ENCODE data around the gene PARK7. TPM values are rescaled to one million over a fixed set of nuclear protein-coding genes. Genes with fewer than 3 reads are reported as not detected.
"Not testable (repeated sequence)": the region's sequence is repeated elsewhere in the genome, so short reads cannot be mapped to it uniquely, and the experiment has no call there.

Gene PARK7
- total RNA-seq, 2 experiments from 2014 or later = 294 to 390 TPM

DNA sequence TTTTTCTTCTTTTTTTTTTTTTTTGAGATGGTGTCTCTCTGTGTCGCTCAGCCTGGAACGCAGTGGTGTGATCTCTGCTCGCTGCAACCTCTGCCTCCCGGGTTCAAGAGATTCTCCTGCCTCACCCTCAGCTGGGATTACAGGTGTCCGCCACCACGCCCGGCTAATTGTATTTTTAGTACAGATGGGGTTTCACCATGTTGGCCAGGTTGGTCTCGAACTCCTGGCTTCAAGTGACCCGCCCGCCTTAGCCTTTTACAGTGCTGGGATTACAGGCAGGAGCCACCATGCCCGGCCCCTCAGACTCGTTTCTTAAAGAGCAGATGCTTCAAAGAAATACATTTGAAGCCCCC, 1.8 kb downstream of the PARK7 start:
- intact Hi-C loops (cut with DNase I, micrococcal nuclease) = loop anchor here (5.0 to 10.0 kb wide), 4 partner anchors 181 to 1359 kb away; partner anchors contain the start of genes KLHL21 (in 1 of the 2), PER3 (in 1 of the 2) and RERE (in 1 of the 2)
- POLR2A ChIA-PET; DNase-seq; H3K9me3 Mint-ChIP-seq (ENCODE audit: low read depth); ATAC-seq; H3K27me3 Mint-ChIP-seq: not testable (repeated sequence)
- H3K4me1 Mint-ChIP-seq = peaks cover 54% of the 10 kb centered on the region
- peak overlapping the region; percentile 100 for H3K4me3 Mint-ChIP-seq
- peaks cover 52% of the 10 kb centered on the region for H3K36me3 Mint-ChIP-seq (ENCODE audit: low read depth)
- CTCF ChIA-PET = interaction anchor here (0.6 to 3.5 kb wide), 5 partner anchors 12 to 210 kb away, joined by 3 to 21 read pairs (median 4); partner anchors contain the start of gene TNFRSF9
- peak overlapping the region; percentile 84 for H3K27ac Mint-ChIP-seq

DNA sequence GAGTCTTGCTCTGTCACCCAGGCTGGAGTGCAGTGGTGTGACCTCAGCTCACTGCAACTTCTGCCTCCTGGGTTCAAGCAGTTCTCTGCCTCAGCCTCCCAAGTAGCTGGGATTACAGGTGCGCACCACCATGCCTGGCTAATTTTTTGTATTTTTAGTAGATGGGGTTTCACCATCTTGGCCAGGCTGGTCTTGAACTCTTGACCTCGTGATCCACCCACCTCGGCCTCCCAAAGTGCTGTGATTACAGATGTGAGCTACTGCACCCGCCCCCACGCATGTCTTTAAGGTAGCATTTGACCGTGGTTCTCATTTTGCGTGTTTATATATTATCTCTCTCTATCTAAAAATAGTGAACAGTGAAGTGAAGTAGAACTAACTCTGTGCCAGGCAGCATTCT, 2.3 kb downstream of the PARK7 start:
- ATAC-seq; POLR2A ChIA-PET; H3K27me3 Mint-ChIP-seq; H3K9me3 Mint-ChIP-seq (ENCODE audit: low read depth); DNase-seq: not testable (repeated sequence)
- Mint-ChIP-seq H3K4me3 (peak overlapping the region; percentile 100), H3K36me3 (ENCODE audit: low read depth) (peaks cover 53% of the 10 kb centered on the region), H3K4me1 (peaks cover 54% of the 10 kb centered on the region), H3K27ac (peak overlapping the region; percentile 84)
- CTCF ChIA-PET = interaction anchor here (3.5 kb wide), 1 partner anchor 11 kb away, joined by 21 read pairs; no protein-coding TSS in a partner anchor
- intact Hi-C loops (cut with DNase I, micrococcal nuclease) = loop anchor here (5.0 to 10.0 kb wide), 4 partner anchors 182 to 1359 kb away; partner anchors contain the start of genes KLHL21 (in 1 of the 2), PER3 (in 1 of the 2) and RERE (in 1 of the 2)

DNA sequence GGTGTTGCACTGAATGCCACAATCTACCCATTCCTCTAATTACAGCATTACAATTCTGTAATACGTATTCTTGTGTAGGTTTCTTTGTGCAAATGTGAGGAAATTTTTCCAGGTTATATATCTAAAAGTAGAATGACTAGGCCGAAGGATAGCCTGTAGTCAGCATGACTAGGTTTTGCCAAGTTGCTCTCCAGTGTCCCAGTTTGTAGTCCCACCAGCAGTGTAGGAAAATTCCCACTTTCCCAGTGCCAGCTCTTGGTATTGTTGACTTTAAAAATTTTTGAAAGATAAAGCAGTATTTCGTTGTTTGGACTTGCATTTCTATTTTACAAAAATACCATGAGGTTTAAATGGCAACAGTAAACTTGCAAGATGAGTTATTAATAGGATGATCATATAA, 3.0 kb downstream of the PARK7 start:
- POLR2A ChIA-PET = interaction anchor here (0.6 kb wide), 1 partner anchor 12 kb away, joined by 4 read pairs; no protein-coding TSS in a partner anchor
- no peak for ATAC-seq
- H3K27me3 Mint-ChIP-seq = no peaks in the 10 kb centered on the region
- no peak for DNase-seq
- peaks cover 51% of the 10 kb centered on the region for H3K4me1 Mint-ChIP-seq
- H3K9me3 Mint-ChIP-seq (ENCODE audit: low read depth) = no peaks in the 10 kb centered on the region
- H3K36me3 Mint-ChIP-seq (ENCODE audit: low read depth) = peaks cover 58% of the 10 kb centered on the region
- peak overlapping the region; percentile 6 for H3K27ac Mint-ChIP-seq
- intact Hi-C loops (cut with DNase I, micrococcal nuclease) = loop anchor here (5.0 to 10.0 kb wide), 4 partner anchors 182 to 1360 kb away; partner anchors contain the start of genes KLHL21 (in 1 of the 2), PER3 (in 1 of the 2) and RERE (in 1 of the 2)
- CTCF ChIA-PET = interaction anchor here (0.7 to 3.5 kb wide), 3 partner anchors 9 to 71 kb away, joined by 3 to 21 read pairs (median 4); no protein-coding TSS in a partner anchor
- H3K4me3 Mint-ChIP-seq = no peak overlapping the region

DNA sequence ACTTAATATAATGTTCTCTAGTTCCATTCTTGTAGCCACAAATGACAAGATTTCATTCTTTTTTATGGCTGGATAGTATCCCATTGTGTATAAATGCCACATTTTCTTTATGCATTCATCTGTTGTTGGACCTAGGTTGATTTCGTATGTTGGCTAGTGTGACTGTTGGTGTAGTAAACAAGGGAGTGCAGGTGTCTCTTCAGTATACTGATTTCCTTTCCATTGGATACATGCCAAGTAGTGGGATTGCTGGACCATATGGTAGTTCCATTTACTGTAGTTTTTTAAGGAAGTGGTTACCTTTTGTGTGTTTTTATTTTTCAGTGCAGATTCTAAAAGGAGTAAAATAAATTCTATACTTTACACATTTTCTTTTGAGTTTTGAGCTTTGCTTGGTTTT, 5.7 kb downstream of the PARK7 start:
- peaks cover 44% of the 10 kb centered on the region for H3K4me1 Mint-ChIP-seq
- no peaks in the 10 kb centered on the region for H3K27me3 Mint-ChIP-seq
- ChIA-PET POLR2A (no interaction called here), CTCF (no interaction called here)
- peak overlapping the region; percentile 21 for H3K27ac Mint-ChIP-seq
- H3K4me3 Mint-ChIP-seq = no peak overlapping the region
- H3K36me3 Mint-ChIP-seq (ENCODE audit: low read depth) = peaks cover 73% of the 10 kb centered on the region
- intact Hi-C loops (cut with DNase I, micrococcal nuclease) = loop anchor here in 1 of 2 experiments (10.0 kb wide), 1 partner anchor 1362 kb away; the partner anchor contains the start of gene KLHL21
- DNase-seq (no peak), ATAC-seq (no peak)
- no peaks in the 10 kb centered on the region for H3K9me3 Mint-ChIP-seq (ENCODE audit: low read depth)

DNA sequence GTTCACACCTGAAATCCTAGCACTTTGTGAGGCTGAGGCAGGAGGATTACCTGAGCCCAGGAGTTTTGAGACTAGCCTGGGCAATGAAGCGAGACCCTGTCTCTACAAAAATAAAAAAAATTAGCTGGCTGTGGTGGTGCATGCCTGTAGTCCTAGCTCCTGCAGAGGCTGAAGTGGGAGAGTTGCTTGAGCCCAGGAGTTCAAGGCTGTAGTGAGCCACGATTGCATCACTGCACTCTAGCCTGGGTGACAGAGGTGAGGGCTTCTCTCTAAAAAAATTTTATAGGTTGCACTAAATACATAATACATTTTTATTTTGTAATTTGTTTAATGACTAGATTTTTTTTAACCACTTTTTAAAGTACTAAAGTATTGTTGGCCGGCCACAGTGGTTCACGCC, 6.1 kb downstream of the PARK7 start:
- H3K9me3 Mint-ChIP-seq (ENCODE audit: low read depth) = no peaks in the 10 kb centered on the region
- peaks cover 75% of the 10 kb centered on the region for H3K36me3 Mint-ChIP-seq (ENCODE audit: low read depth)
- peaks cover 44% of the 10 kb centered on the region for H3K4me1 Mint-ChIP-seq
- ChIA-PET POLR2A (no interaction called here), CTCF (interaction anchor here (0.7 kb wide), 1 partner anchor 27 kb away, joined by 3 read pairs; the partner anchor contains the start of gene TNFRSF9)
- H3K27ac Mint-ChIP-seq = peak overlapping the region; percentile 42
- DNase-seq (no peak), ATAC-seq (no peak)
- H3K4me3 Mint-ChIP-seq = no peak overlapping the region
- H3K27me3 Mint-ChIP-seq = no peaks in the 10 kb centered on the region
- intact Hi-C loops (cut with DNase I, micrococcal nuclease) = loop anchor here in 1 of 2 experiments (10.0 kb wide), 1 partner anchor 1363 kb away; the partner anchor contains the start of gene KLHL21

DNA sequence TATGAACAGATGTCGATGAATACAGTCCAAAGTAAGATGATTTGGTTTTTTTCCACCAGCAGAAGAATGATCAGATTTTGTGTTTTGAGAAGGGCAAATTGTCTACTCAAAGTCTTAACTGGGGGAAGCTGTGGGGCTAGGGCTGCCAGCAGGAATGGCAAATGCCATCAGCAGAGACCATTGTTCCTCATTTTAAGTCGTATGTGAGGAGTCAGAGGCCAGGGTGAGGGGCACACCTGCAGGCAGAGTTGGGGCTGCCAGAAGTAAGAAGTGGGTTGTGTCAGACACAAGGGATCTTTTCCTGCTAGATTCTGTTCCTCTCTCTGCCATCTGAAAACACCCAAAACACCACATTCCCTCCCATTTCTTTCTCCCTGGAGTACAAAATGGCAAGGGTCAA, 8.7 kb downstream of the PARK7 start:
- DNase-seq (no peak), ATAC-seq (no peak)
- no peak overlapping the region for H3K4me3 Mint-ChIP-seq
- H3K9me3 Mint-ChIP-seq (ENCODE audit: low read depth) = no peaks in the 10 kb centered on the region
- ChIA-PET CTCF (interaction anchor here (1.2 kb wide), 1 partner anchor 9 kb away, joined by 3 read pairs; no protein-coding TSS in a partner anchor), POLR2A (interaction anchor here (0.6 to 0.7 kb wide), 2 partner anchors 520 to 897 kb away, joined by 3 to 4 read pairs; no protein-coding TSS in a partner anchor)
- peaks cover 58% of the 10 kb centered on the region for H3K36me3 Mint-ChIP-seq (ENCODE audit: low read depth)
- peaks cover 19% of the 10 kb centered on the region for H3K4me1 Mint-ChIP-seq
- no peaks in the 10 kb centered on the region for H3K27me3 Mint-ChIP-seq
- intact Hi-C loops (cut with DNase I, micrococcal nuclease) = no loop called here
- peak overlapping the region; percentile 37 for H3K27ac Mint-ChIP-seq

DNA sequence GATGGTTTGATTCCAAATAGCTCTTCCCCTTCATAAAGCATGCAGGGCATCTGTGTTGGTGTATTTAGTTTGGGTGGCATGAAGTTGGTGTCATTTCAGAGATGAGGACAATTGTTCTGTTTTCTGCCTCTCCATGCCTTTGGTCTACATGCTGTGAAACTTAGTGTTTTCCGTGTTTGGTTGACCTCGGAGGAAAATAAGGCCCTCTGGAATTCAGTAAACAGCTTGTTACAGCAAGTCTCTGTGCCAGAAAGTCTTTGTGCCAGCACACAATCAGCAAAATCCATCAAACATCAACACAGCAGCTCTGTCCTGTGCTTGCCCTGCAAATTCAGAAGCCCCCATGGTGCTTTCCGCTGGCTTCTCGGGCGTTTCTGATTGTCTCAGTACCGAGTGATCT, 9.5 kb downstream of the PARK7 start:
- DNase-seq = no peak
- Mint-ChIP-seq H3K4me1 (peaks cover 14% of the 10 kb centered on the region), H3K27me3 (no peaks in the 10 kb centered on the region), H3K36me3 (ENCODE audit: low read depth) (peaks cover 53% of the 10 kb centered on the region), H3K27ac (no peak overlapping the region), H3K4me3 (no peak overlapping the region), H3K9me3 (ENCODE audit: low read depth) (no peaks in the 10 kb centered on the region)
- ChIA-PET CTCF (interaction anchor here (1.0 kb wide), 1 partner anchor 10 kb away, joined by 3 read pairs; no protein-coding TSS in a partner anchor), POLR2A (no interaction called here)
- intact Hi-C loops (cut with DNase I, micrococcal nuclease) = no loop called here
- no peak for ATAC-seq

DNA sequence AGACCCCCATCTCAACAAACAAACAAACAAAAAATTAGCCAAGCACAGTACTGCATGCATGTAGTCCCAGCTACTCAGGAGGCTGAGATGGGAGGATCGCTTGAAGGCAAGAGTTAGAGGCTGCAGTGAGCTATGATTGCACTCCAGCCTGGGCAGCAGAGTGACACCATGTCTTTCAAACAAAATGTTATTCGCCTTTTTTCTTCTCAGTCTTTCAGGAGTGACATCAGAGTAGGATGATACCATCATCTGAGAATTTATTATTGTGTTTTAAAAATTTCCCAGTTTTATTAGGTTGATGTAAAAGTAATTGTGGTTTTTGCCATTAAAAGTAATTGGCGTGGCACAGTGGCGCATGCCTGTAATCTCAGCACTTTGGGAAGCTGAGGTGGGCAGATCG, 10.8 kb downstream of the PARK7 start:
- no peaks in the 10 kb centered on the region for H3K9me3 Mint-ChIP-seq (ENCODE audit: low read depth)
- H3K36me3 Mint-ChIP-seq (ENCODE audit: low read depth) = peaks cover 45% of the 10 kb centered on the region

DNA sequence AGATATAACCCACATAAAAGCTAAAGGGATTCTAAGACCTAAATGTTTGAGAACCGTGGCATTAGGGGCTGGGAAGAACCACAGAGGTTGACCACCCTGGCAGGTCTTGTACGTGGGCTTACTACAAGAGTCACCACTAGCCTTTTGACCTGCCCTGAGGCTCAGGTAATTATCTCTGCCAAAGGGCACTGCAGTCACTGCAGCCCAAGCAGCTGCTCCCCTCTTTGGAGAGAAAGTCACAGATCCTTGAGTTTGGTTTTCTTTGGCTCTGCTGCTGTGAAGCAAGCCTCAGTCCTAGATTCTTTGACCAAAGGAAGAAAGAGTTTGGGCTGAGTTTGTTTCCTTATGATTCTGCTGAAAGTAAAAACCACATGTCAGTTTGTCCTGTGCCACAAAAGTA, 11.6 kb downstream of the PARK7 start:
- ChIA-PET CTCF (no interaction called here), POLR2A (no interaction called here)
- Mint-ChIP-seq H3K9me3 (ENCODE audit: low read depth) (no peaks in the 10 kb centered on the region), H3K27ac (no peak overlapping the region), H3K4me1 (peaks cover 2% of the 10 kb centered on the region), H3K36me3 (ENCODE audit: low read depth) (peaks cover 46% of the 10 kb centered on the region), H3K27me3 (no peaks in the 10 kb centered on the region), H3K4me3 (no peak overlapping the region)
- no peak for DNase-seq
- ATAC-seq = no peak
- intact Hi-C loops (cut with DNase I, micrococcal nuclease) = no loop called here

More for the DNA sequence above, 10.8 kb downstream of the PARK7 start:
- ChIA-PET CTCF (no interaction called here), POLR2A (no interaction called here)
- DNase-seq (no peak), ATAC-seq (no peak)
- no peak overlapping the region for H3K4me3 Mint-ChIP-seq
- intact Hi-C loops (cut with DNase I, micrococcal nuclease) = no loop called here
- H3K27me3 Mint-ChIP-seq = no peaks in the 10 kb centered on the region
- H3K27ac Mint-ChIP-seq = no peak overlapping the region
- H3K4me1 Mint-ChIP-seq = peaks cover 3% of the 10 kb centered on the region

DNA sequence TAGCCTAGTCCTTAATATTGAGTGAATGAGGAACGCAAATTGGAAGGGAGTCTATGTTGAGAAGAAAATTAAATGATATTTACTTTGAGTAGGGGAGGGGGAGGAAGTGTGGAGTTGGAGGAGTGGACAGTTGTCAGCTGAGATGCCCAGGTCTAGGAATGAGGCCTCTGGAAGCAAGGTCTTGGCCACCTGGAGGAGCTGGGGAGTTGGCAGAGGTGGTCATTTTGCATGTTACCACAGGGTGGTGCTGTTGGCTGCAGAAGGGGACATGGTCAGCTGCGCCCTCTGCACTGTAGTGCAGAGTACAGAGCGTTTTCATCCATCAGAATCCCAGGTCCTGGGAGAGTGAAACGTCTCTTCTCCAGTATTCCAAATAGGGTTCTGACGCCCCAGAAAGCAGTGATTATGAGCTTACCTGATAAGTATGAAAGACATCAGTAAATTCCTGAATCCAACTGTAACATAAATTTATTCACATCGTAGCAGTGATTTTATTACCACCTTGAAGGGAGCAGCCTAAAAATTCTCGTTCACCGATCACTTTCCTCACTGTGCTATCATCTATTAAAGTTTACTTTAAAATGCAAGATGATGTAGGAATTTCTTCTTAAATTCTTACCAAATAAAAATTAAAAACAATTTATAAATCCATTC, 13.8 kb downstream of the PARK7 start:
- H3K27me3 Mint-ChIP-seq = no peaks in the 10 kb centered on the region
- ATAC-seq (peak; percentile 83), DNase-seq (peak; percentile 56)
- ChIA-PET CTCF (interaction anchor here (0.6 to 3.0 kb wide), 24 partner anchors 8 to 452 kb away, joined by 3 to 21 read pairs (median 4); no protein-coding TSS in a partner anchor), POLR2A (interaction anchor here (0.7 kb wide), 1 partner anchor 10 kb away, joined by 8 read pairs; no protein-coding TSS in a partner anchor)
- no peaks in the 10 kb centered on the region for H3K9me3 Mint-ChIP-seq (ENCODE audit: low read depth)
- H3K4me3 Mint-ChIP-seq = no peak overlapping the region
- H3K4me1 Mint-ChIP-seq = peaks cover 2% of the 10 kb centered on the region
- H3K27ac Mint-ChIP-seq = no peak overlapping the region
- peaks cover 45% of the 10 kb centered on the region for H3K36me3 Mint-ChIP-seq (ENCODE audit: low read depth)
- intact Hi-C loops (cut with DNase I, micrococcal nuclease) = no loop called here

DNA sequence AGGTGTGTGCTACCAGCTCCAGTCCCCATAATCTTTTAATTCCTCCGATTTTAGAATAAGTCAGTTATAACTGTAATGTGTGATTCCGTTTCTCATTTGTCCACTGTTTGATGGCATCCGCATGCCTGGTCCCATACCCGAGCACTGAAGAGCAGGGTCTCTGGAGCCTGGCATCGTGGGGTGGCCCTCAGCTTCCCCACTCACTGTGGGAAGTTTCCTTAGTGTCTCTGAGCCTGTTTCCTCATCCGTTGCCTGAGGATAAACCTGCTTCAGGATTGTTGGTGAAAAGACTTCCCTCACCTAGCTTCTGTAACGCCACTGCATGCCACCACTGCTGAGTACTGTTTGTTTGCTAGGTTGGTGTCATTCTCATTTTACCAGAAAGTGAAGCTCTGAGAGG, 19.5 kb downstream of the PARK7 start:
- Mint-ChIP-seq H3K4me1 (peaks cover 5% of the 10 kb centered on the region), H3K36me3 (ENCODE audit: low read depth) (peaks cover 49% of the 10 kb centered on the region), H3K9me3 (ENCODE audit: low read depth) (no peaks in the 10 kb centered on the region), H3K27ac (peak overlapping the region; percentile 19), H3K27me3 (no peaks in the 10 kb centered on the region), H3K4me3 (no peak overlapping the region)
- DNase-seq (no peak), ATAC-seq (no peak)
- intact Hi-C loops (cut with DNase I, micrococcal nuclease) = no loop called here
- POLR2A ChIA-PET = no interaction called here
- CTCF ChIA-PET = interaction anchor here (1.2 to 1.4 kb wide), 3 partner anchors 10 to 335 kb away, joined by 3 to 5 read pairs (median 4); no protein-coding TSS in a partner anchor

All from activated CD4-positive, alpha-beta T cell treated with anti-CD3 and anti-CD28 coated beads for 36 hours (primary cell).